ENCODE results near the gene PRPF19. TPM values are rescaled to one million over a fixed set of nuclear protein-coding genes. Genes with fewer than 3 reads are reported as not detected.

The PRPF19 gene
- total RNA-seq: 39.7 and 52.4 TPM in 2 replicates

DNA sequence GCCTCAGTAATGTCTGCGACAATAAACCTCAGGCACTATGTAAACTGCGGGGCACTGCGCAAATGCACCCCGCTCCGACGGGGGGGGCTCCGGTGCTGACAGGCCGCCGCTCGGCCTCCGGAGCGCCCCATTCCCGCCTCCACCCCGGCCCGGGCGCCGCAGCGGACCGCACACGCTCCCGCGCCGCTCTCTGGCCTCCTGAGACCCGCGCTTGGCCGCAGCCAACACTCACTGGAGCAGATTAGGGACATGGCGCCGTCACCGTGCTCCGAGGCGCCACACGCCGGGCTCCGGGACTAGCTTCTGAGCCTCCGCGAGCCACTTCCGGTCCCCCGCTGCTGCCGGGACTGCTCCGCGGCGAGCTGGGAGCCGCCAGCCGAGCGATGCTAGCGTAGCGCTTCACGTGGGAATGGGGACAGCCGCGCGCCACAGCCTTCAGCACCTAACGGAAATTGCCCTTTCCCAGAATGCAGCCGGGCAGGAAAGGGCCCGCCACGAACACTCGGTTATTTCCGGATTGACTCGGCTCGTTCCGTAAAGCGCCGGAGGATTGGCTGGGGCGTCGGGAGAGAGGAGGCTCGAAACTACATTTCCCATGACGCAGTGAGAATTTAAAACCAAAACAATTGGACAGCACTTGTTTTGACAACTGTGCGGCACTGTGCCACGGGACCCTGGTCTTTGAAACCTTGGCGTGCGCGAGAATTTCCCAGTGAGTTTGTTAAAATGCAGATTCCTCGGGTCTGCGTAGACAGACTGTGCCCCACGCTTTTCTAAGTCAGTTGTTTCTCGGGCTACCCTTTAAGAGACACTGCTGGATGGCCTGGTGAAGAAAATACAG is at the start of gene PRPF19:
PRPF19 (minus strand) TSS at position 454 of the 841 bp plus-strand sequence; CDS start at position 251, 203 bp downstream.

DNA sequence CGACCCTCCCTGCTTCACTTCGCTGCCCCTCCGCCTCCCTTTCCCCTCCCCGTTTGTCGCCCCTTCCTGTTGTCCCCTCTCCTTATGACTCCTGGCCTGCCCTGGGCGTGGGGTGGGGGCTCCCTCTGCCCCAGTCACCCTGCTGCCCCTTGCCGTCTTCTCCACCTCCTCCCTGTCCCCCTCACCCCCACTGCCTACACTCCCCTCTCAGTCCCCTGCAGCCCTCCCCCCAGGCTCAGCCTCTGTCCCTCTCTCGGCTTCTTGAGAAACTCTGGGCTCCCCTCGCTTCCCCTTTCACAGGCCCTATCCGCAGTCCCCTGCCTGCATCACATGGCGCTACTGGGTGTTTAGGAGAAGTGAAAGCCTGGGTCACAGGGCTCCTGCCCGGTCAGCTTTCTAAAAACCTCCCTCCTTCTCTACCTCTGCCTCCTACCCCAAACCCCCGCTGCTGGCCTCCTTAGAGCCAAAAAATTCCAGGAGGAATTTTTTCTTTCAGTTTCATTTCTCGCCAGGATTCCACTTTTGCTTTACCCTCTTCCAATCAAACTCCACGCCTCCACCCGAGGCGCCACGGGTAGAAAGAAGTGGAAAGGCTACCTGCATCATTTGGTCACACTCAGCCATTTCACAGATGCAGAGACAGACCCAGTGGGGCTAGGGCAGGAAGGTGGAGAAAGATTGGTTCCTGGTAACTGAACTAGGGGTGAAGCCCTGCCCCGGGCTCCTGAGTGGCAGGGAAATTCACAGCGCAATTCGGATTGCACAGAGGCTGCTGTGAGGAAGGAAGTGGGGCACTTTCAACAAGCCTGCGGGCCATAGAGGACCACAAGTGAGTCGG is 45.7 kb upstream of the PRPF19 start, which contains the start of gene SLC15A3:
SLC15A3 (minus strand) TSS at position 273 of the 838 bp plus-strand sequence. CDS start 625 bp downstream, outside the sequence.

DNA sequence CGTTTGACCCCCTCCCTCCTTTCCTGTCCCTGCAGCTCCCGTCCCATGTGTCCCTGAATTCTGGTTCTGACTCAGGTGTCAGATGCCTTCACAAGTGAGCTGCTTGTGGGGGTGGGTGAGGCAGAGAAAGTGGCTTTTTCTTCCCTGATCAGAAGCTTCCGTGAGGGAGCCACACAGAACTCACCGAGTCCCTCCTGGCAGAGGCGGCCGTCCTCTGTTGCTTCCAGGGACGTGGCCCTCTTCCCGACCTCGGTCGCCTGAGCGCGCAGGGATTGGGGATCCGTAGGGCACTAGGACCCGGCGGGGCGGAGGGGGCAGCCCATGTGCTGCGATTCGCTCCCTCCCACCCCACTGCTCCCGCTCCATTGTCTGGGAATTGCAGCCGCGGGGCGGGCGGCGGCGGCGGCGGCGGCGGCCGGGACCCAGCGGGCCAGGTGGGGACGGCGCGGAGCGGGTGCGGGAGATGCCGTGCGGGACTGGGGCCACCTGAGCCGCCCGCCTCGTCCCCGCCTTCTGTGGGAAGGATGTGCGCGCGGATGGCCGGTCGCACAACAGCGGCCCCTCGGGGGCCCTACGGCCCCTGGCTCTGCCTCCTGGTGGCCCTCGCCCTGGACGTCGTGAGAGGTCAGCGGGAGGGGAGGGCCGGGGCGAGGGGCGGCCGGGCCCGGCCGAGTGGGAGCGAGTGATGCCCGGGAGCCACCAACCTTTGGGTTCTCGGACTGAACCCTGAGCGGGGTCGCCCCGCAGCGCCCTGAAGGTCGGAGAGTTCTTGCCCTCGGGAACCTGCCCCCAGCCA is 17.9 kb upstream of the PRPF19 start, which contains the start of gene TMEM132A:
TMEM132A (plus strand) TSS at position 351 of the 796 bp plus-strand sequence; CDS start at position 525, 174 bp downstream.

DNA sequence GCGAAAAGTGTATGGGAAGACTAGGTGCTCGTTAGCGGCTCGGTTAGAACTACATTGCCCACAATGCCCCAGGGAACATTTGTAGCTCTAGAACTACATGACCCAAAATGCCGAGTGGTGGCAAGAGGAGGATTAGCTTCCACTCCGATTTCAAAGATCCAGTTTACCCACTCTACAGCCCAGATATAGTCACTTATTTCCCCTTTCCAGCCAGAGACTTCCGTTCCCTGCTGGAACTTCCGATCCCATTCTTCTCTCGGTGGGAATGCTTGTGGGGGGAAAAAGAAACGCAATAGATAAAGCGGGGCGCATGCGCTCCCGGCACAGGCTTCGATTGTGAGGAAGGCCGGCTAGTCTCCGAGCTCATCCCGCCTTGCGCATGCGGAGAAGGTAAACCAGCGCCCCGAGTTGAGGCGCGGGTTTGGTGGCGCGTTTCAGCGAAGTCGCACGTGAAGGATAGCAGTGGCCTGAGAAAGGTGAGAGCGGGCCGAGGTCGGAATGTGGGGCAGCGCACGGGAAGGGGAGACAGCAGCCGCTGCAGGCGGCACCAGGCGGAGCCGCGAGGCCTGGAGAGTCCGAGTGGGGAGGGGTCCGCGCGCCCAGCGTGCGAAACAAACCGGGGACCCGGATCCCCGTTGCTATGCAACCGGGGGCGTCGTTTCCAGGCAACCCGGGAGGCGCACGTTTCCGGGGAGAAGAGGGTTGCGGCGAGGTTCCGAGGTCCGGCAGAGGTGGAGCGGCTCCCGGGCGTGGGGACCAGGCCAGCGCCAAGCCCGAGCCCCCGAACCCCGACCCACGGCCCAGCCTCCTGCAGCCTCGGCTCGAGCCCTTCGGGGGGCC is 7.6 kb upstream of the PRPF19 start, which contains the start of gene TMEM109:
TMEM109 (plus strand) TSS at position 366 of the 840 bp plus-strand sequence. CDS start 5,536 bp downstream, outside the sequence.

DNA sequence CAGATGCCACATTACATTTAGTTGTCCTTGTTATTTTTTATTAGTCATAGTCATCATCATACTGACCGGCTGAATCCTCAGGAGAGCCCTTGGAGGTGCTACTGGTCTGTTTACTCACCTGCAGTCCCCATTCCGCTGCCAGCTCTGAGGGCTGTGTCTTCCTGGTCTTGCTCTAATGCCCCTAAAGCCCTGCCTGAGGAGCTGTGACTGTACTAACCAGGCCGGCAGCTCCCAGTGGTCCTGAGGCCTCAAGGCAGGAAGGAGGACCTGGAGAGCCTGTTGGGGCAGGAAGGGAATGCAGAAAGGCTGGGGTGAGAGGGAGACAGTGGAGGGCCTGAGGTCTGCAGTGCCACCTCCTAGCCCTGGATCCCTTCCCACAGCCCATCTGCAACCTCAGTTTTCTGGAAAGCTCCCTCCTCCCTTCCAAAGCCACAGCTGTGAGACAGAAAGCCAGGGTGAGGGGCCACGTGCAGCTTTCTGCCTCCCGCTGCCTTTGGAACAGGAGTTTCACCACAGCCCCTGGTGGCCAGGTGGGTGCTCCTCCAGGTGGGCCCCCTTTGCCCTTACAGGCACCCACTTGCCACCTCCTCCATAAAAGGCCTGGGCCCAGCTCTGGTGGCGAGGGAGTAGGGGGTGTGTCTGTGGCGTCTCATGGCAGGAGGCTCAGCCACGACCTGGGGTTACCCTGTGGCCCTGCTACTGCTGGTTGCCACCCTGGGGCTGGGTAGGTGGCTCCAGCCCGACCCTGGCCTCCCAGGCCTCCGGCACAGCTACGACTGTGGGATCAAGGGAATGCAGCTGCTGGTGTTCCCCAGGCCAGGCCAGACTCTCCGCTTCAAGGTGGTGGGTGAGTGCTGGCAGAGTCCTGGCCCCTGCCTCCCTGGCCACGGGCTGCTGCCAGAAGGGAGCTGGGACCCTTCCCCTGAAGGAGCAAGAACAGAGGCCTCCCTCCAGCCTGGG is 39.2 kb downstream of the PRPF19 start, which contains the start of gene ZP1:
ZP1 (plus strand) TSS at position 632 of the 960 bp plus-strand sequence; CDS start at position 652, 20 bp downstream.

DNA sequence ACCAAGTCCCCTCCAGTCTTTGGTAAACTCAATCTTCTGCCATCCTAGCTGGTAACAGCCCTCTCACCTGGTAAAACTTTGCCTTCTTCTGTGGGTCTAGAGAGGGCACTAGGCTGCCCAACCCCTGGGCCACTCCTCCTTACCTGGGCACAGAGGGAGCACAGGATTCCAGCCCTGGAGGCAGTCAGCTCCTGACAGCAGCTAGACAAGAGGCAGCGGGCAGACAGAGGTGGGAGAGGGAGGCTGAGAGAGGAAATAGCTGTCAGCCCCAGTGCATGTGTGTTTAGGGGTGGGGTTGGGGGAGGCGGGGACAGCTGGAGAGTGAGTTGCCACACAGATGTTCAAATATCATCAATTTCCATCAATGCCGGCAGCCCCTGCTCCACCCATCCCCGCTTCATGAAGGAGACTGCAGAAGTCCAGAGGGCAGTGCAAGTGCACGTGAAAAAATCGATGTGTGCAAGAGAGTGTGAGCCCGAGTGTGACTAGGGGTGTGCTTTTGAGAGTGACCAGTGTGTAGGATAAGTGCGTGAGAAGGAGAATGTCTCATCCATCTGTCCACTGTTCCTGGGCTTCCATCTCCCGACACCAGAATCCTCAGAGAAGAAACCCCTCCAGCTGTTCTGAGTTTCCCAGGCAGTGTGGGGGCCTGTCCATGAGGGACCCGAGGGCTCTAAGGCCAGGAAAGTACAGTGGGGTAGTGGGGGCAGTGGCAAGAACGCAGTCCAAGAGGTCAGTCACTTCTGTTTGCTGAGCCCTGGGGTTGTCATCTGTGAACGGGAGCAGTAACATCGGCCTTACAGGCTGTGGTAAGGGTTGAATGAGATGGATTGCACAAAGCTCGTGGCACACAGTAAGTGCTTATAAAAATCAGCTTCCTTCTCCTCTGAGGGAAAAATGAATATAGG is 50.4 kb downstream of the PRPF19 start, which contains the start of gene PTGDR2:
PTGDR2 (minus strand) TSS at position 225 of the 908 bp plus-strand sequence. CDS start 2,228 bp downstream, outside the sequence.

DNA sequence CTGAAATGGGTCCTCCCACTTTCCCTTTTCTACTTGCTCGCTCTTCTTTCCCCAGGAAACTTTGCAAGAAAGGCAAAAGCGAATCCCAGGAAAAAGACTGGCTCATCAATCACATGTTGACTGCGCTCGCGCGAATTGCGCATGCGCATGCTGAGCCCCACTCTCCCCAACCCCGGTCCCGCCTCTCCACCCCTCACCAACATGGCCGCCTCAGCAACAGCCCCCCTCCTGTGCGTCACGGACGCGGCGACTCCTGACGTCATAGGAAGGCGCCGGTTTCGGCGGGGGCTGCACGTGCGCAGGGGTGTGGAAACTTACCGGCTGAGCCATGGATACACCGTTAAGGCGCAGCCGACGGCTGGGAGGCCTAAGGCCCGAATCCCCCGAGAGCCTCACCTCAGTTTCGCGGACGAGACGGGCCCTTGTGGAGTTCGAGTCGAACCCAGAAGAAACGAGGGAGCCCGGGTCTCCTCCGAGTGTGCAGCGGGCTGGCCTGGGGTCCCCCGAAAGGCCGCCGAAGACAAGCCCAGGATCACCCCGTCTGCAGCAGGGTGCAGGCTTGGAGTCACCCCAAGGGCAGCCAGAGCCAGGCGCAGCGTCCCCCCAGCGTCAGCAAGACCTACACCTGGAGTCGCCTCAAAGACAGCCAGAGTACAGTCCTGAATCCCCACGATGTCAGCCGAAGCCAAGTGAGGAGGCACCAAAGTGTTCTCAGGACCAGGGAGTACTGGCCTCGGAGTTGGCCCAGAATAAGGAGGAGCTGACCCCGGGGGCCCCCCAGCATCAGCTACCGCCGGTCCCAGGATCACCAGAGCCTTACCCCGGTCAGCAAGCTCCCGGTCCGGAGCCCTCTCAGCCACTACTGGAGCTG is 64.4 kb downstream of the PRPF19 start, which contains the start of gene CCDC86:
CCDC86 (plus strand) TSS at position 317 of the 871 bp plus-strand sequence; CDS start at position 329, 12 bp downstream.

Other genes starting within 250 kb of the PRPF19 start
- gene MS4A8, start 207.0 kb downstream of the PRPF19 start, total RNA-seq: not detected in 2 replicates
- gene MS4A18, start 181.9 kb downstream of the PRPF19 start, total RNA-seq: not detected in 2 replicates
- not detected in 2 replicates for gene MS4A15, start 149.7 kb downstream of the PRPF19 start, total RNA-seq
- gene MS4A10, start 121.3 kb downstream of the PRPF19 start, total RNA-seq: not detected in 2 replicates
- gene CCDC86, start 64.5 kb downstream of the PRPF19 start, total RNA-seq: 6.2 and 9.8 TPM in 2 replicates
- under 0.01 and 0.11 TPM in 2 replicates for gene PTGDR2, start 50.6 kb downstream of the PRPF19 start, total RNA-seq
- not detected in 2 replicates for gene ZP1, start 39.0 kb downstream of the PRPF19 start, total RNA-seq
- gene TMEM109, start 7.6 kb upstream of the PRPF19 start, total RNA-seq: 40.5 and 61.5 TPM in 2 replicates
- gene TMEM132A, start 17.9 kb upstream of the PRPF19 start, total RNA-seq: 3.4 and 5.2 TPM in 2 replicates
- gene SLC15A3, start 45.6 kb upstream of the PRPF19 start, total RNA-seq: 10.8 and 14.2 TPM in 2 replicates
- gene CD6, start 65.1 kb upstream of the PRPF19 start, total RNA-seq: not detected in 2 replicates
- not detected in 2 replicates for gene CD5, start 195.9 kb upstream of the PRPF19 start, total RNA-seq